HG03039 (cell line): Measurements from ENCODE around the gene COPE.
"Not testable (repeated sequence)": the region's sequence is repeated elsewhere in the genome, so short reads cannot be mapped to it uniquely, and the experiment has no call there.

Experiments
- ATAC-seq: cut with Tn5 transposase; IDR thresholded peaks from one replicate; pipeline ENCODE4 v1.9.1; 2021; ENCODE audit warnings: mild to moderate bottlenecking, moderate library complexity; ENCODE audit not compliant: unreplicated experiment

The COPE gene

DNA sequence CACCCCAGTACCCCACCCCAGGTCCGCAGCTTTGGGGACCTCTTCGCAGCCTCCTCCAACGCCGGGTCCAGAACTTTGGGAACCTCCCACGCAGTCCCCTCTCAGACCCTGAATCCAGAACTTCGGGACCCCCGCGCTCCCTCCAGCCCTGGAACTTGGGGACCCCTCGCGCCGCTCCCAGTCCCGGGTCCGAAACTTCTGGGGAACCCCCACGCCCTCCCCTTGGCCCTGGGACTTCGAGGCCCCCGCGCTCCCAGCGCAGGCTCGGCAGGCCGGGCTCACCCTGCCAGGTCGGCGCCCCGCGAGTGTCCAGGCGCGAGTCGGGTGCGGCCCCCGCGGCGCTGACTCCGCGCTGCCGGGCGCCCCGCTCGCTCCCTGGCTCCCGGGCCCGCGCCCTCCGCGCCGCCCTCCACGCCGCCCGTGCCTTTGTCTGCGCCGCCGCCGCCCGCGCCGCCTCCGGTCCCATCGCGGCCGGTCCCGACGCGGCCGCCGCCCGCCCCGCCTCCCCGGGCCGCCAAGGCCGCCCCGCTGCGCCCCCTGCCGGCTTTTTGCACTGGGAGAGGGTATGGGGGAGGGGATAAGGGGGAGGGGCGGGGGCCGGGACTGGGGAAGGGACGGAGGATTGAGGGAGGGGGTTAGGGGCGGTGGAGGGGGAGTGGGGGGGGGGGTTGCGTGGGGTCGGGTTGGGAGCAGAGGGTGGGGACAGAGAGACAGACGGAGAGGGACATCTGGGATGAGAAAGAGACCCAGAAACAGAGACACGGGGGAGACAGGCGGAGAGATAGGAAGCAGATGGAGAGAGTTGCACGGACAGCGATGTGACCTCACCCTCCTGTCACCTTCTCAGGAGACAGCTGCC is 21.8 kb upstream of the COPE start, which contains the start of gene HOMER3:
Gene HOMER3 (minus strand): TSS at position 449 of the 859 bp plus-strand sequence. CDS start 2,235 bp downstream, outside the sequence.
- ATAC-seq: no peak

DNA sequence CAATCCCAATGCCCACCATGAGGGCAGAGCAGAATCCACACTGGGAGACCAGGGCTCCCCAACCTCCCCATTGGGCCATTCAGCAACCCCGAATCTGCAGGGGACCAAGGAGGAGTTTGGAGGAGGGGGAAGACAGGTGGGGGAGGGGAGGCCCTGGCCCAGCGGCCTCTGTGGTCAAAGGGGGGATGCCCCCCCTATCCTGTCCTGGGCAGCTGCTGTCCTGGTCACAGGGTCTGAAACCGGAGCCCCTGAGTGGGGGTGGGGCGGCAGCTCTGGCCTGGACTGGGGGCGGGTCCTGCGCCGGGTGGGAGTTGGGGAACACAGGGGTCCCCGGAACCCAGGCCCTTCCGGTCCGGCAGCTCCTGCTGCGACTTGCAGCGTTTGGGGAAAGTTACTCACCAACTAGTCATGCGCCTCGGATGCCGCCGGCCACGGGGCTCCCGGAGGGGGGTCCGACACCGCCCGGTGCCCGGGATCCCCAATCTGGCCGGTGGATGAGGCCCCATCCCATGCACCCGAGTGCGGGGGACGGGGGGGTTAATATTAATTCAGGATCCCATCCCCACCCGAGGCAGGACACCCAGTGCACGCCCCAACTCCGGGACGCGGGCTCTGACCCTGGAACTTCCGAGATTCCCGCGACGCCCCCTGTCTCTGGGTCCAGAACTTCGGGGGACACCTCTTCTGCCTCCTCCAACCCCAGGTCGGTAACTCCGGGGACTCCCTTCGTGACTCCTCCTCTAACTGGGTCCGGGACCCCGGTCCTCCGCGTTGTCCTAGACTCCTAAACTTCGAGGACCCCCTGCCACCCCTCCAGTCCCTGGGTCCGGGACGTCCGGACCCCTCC is 21.0 kb upstream of the COPE start:
- no peak for ATAC-seq

DNA sequence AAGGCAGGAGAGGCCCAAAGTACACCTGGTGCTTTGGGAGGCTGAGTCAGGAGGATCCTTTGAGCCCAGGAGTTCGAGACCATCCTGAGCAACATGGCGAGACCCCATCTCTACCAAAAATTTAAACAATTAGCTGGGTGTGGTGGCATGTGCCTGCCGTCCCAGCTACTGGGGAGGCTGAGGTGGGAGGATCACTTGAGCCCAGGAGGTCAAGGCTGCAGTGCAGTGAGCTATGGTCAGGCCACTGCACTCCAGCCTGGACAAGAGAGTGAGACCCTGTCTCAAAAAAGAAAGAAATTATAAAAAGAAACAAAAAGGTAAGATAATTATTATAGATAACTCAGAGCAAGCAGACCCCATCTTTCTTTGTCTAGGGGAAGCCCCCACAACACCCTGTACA is 20.0 kb upstream of the COPE start:
- no peak for ATAC-seq

DNA sequence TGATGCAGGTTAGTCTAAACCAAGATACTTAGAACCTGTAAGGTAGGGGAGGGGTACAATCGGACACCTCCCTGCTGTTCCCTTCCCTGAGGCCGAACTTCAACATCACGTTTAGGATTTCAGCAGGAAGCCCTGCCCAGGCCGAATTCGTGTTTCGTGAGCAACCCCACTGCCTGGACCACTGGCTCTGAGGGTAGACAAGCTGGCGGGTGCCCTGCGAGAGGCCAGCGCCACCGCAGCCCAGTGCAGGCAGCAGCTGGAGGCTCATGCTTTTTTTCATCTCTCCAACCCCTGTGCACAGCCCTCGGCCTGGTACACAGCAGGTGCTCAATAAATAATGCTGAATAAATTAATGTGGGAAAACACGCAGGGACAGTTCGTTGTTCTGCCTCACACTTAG is 14.1 kb upstream of the COPE start:
- ATAC-seq: no peak

DNA sequence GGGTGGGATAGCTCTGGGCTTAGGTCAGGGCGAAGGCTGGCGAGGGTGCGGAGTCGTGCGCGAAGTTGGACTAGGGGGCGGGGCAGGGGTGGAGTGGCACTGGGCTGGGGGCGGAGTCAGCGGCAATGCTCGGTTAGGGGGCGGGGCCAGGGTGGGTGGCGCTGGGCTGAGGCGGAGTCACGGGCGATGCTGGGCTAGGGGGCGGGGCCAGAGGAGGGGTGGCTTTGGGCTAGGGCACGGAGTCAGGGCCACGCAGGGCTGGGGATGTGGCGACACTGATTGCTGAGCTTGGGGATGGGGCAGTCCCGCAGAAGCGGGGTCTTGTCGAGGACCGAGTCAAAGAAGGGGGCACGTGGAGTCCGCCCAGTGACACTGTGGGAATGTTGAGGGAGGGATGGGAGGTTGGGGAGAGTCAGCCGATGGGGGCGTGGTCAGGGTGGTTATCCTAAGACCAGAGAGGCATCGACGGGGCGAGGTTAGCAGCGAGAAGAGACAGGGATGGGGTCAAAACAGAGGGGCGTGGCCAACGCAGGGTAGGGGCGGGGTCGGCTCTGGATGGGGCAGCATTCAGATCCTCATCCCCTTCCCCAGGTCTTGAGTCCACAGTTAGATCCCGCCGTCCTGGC is 13.1 kb upstream of the COPE start:
- no peak for ATAC-seq

DNA sequence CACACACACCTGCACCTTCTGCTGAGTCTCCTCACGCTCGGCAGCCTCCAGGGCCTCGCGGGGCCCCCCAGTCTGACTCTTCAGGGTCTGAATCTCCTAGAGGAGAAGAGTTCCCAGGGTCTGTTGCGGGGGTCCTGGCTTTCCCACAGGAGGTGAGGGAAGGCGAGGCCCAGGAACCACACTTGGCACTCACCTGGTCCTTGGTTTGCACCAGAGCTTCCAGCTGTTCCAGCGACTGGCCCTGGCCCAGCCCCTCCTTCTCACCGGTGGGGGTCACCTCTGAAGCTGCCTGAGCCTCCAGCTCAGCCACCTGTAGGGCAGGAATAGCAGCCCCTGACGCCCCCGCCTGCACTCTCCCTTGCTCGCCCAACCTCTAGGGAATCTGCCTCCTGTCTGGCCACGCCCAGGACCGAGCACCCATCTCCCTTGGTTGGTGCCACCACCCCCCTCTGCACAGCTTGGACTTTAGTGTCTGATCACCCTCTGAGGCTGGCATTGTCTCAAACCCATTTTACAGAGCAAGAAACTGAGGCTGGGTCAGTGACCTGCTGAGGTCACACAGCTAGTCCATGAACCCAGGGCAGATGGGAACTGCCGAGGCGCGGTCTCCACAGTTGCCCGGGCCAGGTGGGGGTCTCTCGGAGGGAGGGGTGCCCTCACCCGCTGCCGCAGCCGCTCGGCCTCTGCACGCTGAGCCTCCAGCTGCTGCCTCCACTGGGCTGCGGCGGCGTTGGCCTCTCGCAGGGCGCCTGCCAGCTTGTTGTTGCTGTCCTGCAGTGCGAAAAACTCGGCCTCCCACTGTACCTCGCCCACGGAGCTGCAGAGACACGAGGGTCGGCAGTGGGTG is 12.4 kb upstream of the COPE start:
- no peak for ATAC-seq

DNA sequence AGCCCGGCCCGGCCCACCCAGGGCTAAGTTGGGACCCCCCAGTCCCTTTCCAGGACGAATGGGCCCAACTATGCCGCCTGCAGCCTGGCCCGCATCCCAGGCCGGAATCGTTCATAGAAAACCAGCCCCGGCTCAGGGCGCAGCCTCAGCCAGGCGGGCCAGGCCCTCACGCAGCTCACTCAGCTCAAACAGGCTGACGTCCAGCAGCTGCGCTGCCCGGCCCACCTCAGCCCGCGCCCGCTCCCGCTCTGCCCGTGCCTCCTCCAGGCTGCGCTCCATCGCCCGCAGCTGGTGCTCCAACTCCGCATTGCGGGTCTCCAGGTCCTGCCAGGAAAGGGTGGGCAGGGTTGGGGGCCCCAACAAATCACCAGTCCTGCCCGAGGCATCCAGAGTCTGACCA is 10.1 kb upstream of the COPE start:
- ATAC-seq: no peak

DNA sequence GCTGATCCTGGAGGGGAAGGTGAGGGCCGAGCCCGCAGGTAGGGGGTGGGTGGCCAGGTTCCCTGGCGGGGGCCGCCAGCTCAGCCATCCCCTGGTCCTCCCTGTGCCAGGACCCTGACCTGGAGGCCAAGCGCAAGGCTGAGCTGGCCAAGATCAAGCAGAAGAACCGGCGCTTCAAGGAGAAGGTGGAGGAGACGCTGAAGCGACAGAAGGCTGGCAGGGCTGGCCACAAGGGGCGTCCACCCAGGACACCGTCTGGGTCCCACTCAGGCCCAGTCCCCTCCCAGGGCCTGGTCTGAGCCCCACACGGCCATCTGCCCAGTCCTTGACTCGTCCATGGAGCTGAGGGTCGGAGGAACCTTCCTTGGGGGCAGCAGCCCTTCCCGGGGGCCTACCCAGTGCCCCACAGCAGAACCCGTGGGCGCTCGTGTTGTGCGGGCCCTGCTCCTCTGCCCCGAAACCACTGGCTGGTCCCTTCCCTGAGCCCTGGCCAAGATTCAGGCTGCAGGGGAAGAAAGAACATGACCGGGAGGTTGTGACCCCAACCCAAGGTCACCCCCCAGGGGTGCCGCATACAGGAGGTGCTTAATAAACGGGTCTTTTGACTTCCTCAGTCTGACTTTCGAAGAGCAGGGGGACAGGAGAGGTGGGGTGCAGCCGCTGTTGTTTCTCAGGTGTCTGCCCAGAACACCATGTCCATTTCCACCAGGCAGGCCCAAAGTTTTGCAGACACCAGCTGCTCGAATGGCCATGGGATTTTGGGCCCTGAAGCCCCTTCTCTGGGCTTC is 9.0 kb upstream of the COPE start:
- no peak for ATAC-seq

DNA sequence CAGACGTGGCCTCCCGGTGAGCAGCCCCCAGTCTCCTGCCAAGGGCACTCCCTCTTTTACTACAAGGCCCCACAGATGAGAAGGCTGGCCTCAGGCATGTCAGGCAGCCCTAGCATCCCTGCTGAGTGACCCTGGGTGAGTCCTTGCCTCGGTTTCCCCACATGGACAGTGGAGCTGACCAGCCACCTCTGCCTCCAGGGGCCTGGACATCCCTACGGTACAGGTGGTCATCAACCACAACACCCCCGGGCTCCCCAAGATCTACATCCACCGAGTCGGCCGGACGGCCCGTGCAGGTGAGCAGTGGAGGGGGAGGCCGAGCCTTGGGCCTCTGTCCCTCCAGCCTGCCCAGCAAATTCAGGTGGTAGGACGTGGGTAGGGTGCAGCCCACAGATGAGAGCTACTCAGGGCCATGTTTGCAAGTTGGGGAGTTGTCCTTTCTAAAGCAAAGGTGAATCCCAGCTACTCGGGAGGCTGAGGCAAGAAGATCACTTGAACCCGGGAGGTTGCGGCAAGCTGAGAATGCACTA is 5.6 kb upstream of the COPE start:
- ATAC-seq: no peak

DNA sequence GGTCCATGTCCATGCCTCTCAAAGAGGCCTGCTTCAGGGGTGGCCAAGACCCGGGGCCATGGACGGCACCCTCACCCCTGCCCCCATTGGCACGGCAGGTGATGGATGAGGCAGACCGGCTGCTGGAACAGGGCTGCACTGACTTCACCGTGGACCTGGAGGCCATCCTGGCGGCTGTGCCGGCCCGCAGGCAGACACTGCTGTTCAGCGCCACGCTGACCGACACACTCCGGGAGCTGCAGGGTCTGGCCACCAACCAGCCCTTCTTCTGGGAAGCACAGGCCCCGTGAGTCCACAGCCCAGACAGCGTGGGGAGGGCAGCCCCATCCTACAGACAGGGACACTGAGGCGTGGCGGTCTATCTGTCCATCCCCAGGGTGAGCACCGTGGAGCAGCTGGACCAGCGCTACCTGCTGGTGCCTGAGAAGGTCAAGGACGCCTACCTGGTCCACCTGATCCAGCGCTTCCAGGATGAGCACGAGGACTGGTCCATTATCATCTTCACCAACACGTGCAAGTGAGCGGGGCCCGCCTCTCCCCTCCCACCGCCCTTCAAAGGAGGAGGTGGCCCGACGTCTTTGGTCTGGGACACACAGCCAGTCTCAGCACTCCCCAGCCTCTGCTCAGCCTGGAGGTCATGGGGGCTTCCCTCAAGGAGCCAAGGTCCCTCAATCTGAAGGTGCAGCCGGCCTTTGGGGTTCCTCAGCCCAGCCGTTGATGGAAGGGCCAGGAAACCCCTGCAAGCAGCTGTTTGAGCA is 3.2 kb upstream of the COPE start:
- ATAC-seq: no peak

DNA sequence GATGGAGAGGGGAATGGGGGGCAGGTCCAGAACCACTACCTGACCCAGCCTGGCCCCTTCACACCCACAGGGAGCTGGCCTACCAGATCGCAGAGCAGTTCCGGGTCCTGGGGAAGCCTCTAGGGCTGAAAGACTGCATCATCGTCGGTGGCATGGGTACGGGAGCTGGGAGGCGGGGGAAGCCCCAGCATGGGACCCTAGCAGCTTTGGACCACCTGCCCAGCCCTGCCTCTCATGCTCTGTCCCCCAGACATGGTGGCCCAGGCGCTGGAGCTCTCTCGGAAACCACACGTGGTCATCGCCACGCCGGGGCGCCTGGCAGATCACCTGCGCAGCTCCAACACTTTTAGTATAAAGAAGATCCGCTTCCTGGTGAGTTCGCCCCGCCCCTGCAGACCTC is 2.4 kb upstream of the COPE start:
- ATAC-seq: no peak

DNA sequence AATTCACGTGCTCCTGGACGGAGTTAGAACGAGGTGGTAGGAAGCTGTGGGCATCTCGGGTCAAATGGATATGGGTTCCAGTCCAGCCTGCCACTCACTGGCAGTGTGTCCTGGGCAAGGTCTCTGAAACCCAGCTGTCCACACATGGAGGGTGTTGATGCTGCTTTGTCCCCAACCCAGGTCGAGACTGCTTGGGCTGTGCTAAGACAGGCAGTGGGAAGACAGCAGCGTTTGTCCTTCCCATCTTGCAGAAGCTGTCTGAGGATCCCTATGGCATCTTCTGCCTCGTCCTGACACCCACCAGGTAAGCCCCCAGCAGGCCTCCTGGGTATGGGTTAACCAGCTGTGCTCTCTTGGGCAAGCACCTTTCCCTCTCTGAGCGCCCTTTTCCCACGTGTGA is 1.2 kb upstream of the COPE start:
- no peak for ATAC-seq

DNA sequence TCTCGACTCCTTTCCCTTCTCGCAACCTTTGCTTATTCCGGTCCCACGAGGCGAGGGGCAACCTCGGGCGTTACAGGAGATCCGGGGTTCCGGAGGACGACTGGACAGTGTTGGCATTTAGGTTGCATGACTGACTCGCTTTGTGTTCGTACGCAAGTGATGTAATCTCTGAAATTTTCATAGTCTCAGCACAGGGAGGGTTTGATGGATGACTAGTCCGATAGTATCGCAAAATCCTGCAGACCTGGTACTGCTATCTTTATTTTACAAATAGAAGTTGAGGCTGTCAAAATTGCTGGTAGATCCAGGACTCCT is 670 bp upstream of the COPE start:
- ATAC-seq: no peak

DNA sequence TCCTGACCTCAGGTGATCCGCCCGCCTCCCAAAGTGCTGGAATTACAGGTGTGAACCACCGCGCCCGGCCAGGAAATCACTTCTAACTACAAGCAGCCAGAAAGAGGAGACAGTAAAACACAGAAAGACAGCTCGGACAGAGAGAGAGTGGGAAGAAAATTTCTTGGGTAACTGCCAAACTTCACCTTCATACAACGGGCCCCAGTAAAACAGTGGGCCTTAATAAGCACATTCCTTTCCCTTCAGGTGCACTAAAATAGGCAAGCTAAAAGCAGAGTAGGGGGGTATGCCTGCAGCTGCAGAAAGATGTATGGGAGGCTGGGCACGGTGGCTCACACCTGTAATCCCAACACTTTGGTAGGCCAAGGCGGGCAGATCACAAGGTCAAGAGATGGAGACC is 1.6 kb downstream of the COPE start:
- not testable (repeated sequence) for ATAC-seq

DNA sequence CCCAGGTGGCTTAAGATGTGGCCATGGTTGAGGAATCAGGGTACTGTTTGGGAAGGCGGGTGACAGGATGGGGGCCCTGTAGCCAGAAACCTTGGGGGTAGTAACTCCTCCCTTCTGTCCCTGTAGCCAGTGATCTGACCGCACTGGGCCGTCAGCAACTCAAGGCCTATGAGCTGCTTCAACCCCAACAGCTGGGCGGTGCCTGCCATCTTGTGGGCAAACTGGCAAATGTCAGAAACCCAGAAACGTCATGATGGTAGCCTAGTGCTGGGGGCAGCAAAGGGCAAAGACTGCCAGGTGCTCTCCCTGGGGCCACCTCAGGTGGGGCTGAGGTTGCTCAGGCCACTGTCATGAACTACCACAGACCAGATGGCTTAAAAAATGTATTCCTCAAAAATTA is 3.5 kb downstream of the COPE start:
- ATAC-seq: no peak

DNA sequence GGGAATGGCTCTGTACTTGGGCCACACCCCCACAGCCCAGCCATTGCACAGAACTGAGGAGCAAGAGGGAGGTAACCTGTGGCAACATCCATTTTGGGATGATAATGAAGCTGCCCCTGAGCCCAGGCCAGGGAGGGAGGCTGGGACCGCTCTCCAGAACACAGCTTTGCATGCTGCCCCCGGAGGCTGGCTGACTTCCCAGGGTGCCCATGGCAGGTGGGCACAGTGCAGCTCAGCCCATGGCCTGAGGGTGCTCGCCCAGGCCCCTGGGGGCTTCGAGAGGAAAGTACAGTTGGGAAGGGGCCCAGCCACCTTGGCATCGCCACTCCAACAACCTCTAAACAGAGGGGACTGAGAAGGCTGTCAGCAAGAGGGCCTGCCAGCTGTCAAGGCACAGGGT is 5.7 kb downstream of the COPE start:
- no peak for ATAC-seq

DNA sequence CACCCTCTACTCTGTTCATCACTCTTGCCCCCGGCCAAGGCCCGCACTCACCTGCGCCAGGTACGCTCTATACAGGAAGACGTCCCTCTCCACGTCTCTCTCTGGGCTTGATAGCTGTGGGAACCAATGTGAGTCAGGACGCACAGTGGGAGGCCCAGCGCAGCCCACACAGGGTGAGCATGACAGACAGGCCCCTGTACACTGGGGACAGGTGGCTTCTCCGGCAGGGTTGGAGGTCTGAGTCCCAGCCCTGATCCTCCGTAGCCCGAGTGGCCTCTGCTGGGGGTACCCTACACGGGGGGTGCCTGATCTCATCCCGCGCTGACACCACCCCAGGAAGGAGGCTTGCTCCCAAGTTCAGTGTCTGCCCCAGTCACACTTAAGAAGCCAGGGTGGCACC is 6.3 kb downstream of the COPE start:
- no peak for ATAC-seq

DNA sequence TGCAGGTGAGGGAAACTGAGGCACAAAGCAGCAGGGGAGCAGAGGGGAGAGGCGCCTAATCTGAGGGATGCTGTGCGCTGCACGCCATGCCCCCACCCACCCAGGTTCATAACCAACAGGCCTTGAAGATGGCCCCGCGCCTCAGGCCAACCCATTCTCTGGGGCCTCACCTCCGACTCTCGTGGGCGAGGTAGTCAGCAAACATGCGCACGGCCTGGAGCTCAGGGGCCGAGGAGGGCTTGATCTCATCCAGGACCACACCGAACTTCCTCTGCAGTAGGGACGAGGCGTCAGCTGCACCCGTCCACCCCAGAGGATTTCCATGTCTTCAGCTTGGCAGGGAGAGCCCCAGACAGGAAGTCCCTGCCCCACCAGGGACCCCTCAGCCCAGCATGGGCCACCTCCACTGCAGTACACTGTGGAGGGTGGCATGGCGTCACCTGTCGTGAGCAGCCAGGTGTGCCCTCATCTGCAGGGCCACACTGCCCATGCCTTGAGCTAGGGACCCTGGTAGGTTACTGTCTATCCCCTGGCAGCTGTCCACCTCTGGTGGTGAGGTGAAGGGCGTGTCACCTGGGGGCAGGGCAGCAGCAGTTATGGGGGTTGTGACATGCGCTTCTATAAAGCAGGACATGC is 8.3 kb downstream of the COPE start:
- ATAC-seq: no peak

DNA sequence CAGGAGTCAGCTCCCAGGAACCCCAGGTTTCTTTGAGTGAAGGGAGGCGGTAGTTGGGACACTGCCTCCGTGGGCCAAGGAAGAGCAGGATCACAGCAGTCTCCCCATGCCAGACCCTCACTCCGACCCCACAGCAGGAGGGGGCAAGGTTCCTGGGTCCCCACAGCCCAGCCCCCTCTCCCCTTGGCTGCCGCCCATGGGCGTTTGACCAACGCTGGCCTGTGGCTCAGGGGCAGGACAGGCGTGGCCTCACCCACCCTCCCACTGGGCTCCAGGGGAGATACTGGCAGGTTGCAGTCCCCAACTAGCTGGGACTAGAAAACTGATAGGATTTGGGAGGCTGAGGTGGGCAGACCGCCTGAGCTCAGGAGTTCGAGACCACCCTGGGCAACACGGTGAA is 9.2 kb downstream of the COPE start:
- ATAC-seq: no peak
